ENCODE measurements around the gene CDC42.

CDC42 gene

GRCh38 chr1:22123901-22124404 lies 71.4 kb downstream of the CDC42 start:
- H3K4me3 ChIP-seq (ENCODE audit: low read depth, low read length), result no peak overlapping the region
- no peak for TF ChIP-seq CTCF (IDR thresholded peaks at IDR 0.05; ENCODE audit: borderline replicate concordance, insufficient read depth, low read depth, low read length)

GRCh38 chr1:22124592-22125229 lies 72.2 kb downstream of the CDC42 start:
- TF ChIP-seq CTCF (IDR thresholded peaks at IDR 0.05; ENCODE audit: borderline replicate concordance, insufficient read depth, low read depth, low read length), result no peak

GRCh38 chr1:22126531-22126930 lies 74.0 kb downstream of the CDC42 start:
- no peak overlapping the region for H3K4me3 ChIP-seq (ENCODE audit: low read depth, low read length)
- no peak for TF ChIP-seq CTCF (IDR thresholded peaks at IDR 0.05; ENCODE audit: borderline replicate concordance, insufficient read depth, low read depth, low read length)

More at GRCh38 chr1:22124592-22125229, 72.2 kb downstream of the CDC42 start:
- no peak overlapping the region for H3K4me3 ChIP-seq (ENCODE audit: low read depth, low read length)

GRCh38 chr1:22127248-22127647 lies 74.7 kb downstream of the CDC42 start:
- TF ChIP-seq CTCF (IDR thresholded peaks at IDR 0.05; ENCODE audit: borderline replicate concordance, insufficient read depth, low read depth, low read length), result no peak

GRCh38 chr1:22127731-22128130 lies 75.2 kb downstream of the CDC42 start:
- no peak overlapping the region for H3K4me3 ChIP-seq (ENCODE audit: low read depth, low read length)
- no peak for TF ChIP-seq CTCF (IDR thresholded peaks at IDR 0.05; ENCODE audit: borderline replicate concordance, insufficient read depth, low read depth, low read length)

More at GRCh38 chr1:22127248-22127647, 74.7 kb downstream of the CDC42 start:
- H3K4me3 ChIP-seq (ENCODE audit: low read depth, low read length), result no peak overlapping the region

GRCh38 chr1:22128392-22128791 lies 75.9 kb downstream of the CDC42 start:
- H3K4me3 ChIP-seq (ENCODE audit: low read depth, low read length), result no peak overlapping the region
- no peak for TF ChIP-seq CTCF (IDR thresholded peaks at IDR 0.05; ENCODE audit: borderline replicate concordance, insufficient read depth, low read depth, low read length)

- TF ChIP-seq CTCF (IDR thresholded peaks at IDR 0.05; ENCODE audit: borderline replicate concordance, insufficient read depth, low read depth, low read length), result no peak
Measured at GRCh38 chr1:22129501-22130117, 77.1 kb downstream of the CDC42 start.

More at GRCh38 chr1:22129501-22130117, 77.1 kb downstream of the CDC42 start:
- no peak overlapping the region for H3K4me3 ChIP-seq (ENCODE audit: low read depth, low read length)
